Mesodermal cell (in vitro differentiated cells): ENCODE data around the gene PARP3.
A peak's percentile ranks its signal among the peaks of the same experiment; 100 is the strongest.

Experiments used
- H3K27ac ChIP-seq: 2 replicates; pipeline ENCODE4 v1.7.0; 2013; ENCODE audit warnings: mild to moderate bottlenecking, low read depth, low read length, moderate library complexity; ENCODE audit not compliant: severe bottlenecking
- H3K36me3 ChIP-seq: 2 replicates; pipeline ENCODE4 v1.7.1; 2013; ENCODE audit warnings: mild to moderate bottlenecking, low read length, moderate library complexity; ENCODE audit not compliant: control insufficient read depth, insufficient read depth
- H3K4me1 ChIP-seq: one replicate; pipeline ENCODE4 v1.7.1; 2013; ENCODE audit warnings: mild to moderate bottlenecking, low read length; ENCODE audit not compliant: insufficient read depth, control insufficient read depth, poor library complexity, severe bottlenecking
- H3K4me3 ChIP-seq: 2 replicates; pipeline ENCODE4 v1.7.0; 2013; ENCODE audit warnings: low read length, control low read depth, mild to moderate bottlenecking; ENCODE audit not compliant: insufficient read depth, poor library complexity, severe bottlenecking; ENCODE audit errors: extremely low read depth
- H3K9me3 ChIP-seq: 2 replicates; pipeline ENCODE4 v1.7.1; 2013; ENCODE audit warnings: mild to moderate bottlenecking, low read length, moderate library complexity; ENCODE audit not compliant: control insufficient read depth
- WGBS, 2 experiments: methylation state at CpG; one replicate each; pipeline ENCODE4 v1.1.5; 2013; ENCODE audit warnings: missing lambda C conversion rate in 2 of 2; ENCODE audit not compliant: insufficient coverage in 2 of 2; 5-methylcytosine and 5-hydroxymethylcytosine counted together

Gene PARP3

DNA sequence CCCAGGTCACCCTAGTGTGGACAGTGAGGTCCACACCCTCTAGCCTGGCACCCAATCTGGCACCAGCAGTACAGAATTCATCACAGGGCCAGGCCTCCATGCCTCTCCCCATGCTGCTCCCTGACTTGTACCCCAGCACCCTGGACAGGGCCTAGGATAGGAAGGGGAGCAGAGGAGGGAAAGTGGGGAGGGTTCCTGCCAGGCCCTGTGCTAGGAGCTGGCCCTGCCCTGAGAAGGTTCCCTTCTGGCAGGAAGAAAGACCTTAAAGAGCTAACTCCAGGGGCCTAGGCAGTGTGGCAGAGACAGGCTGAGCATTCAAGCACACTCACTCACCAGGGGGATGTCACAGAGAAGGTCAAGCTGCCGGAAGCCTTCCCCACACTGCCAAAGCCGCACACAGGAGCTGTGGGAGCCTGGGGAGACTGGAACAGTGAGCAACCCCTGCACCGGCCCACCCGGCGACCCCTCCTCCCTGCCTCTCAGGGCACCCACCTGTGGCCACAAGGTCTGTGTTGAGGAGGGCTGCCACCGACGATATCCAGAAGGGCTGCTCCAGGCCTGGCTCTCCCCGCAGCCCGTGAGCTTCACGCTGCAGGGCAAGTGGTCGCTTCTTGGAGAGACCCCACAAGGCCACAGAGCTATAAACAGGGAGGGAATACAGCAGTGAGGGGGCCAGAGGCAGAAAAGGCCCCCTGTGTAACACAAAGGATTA lies 7.9 kb upstream of the PARP3 start:
- WGBS, 2 experiments: 96% methylated on average over 4 to 9 of the region's 11 CpGs

DNA sequence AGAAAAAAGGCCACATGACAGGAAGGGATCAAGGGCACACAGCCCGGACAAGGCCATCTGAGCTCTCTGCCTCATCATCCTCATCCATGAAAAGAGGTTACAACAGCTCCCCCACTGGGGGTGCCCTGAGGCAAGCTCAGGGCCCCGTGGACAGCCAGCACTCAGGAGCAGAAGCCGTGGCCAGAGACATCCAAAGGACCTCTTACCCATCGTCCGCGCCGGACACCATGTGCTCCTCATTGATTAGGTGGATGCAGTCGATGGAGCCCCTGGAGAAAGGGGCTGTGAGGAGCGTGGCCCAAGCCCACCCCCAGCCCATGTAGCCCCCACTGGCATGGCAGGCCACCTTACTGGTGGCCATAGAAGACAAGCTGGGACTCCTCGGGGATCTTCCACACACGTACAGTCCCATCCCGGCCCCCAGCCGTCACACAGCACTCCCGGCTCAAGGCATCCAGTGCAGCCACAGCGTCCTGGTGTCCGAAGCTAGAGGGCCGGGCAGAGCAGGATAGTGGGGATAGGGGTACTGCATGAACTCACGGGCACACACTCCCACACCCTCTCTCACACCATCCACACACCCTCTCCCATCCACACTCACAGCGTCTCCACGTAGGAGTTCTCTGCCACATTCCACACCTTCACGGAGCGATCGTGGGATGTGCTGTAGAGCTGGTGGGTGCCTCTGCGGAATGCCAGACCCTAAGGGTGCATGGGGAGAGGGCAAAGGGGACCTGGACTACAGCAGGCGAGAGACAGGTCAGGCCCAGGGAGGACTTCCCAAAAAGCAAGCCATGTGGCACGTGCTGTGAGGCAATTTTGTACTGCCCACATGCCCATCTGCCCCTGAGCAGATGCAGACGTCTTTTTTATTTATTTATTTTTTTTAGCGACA lies 6.9 kb upstream of the PARP3 start:
- Histone ChIP-seq H3K9me3 (no peaks in the 10 kb centered on the region), H3K27ac (no peak overlapping the region), H3K4me3 (no peak overlapping the region), H3K4me1 (peaks cover 5% of the 10 kb centered on the region), H3K36me3 (peaks cover 72% of the 10 kb centered on the region)
- 94 to 97% methylated on average over 18 to 20 of the region's 28 CpGs for WGBS, 2 experiments

More for the DNA sequence above, 7.9 kb upstream of the PARP3 start:
- Histone ChIP-seq H3K36me3 (peaks cover 70% of the 10 kb centered on the region), H3K9me3 (no peaks in the 10 kb centered on the region), H3K4me1 (no peaks in the 10 kb centered on the region), H3K4me3 (no peak overlapping the region), H3K27ac (no peak overlapping the region)

DNA sequence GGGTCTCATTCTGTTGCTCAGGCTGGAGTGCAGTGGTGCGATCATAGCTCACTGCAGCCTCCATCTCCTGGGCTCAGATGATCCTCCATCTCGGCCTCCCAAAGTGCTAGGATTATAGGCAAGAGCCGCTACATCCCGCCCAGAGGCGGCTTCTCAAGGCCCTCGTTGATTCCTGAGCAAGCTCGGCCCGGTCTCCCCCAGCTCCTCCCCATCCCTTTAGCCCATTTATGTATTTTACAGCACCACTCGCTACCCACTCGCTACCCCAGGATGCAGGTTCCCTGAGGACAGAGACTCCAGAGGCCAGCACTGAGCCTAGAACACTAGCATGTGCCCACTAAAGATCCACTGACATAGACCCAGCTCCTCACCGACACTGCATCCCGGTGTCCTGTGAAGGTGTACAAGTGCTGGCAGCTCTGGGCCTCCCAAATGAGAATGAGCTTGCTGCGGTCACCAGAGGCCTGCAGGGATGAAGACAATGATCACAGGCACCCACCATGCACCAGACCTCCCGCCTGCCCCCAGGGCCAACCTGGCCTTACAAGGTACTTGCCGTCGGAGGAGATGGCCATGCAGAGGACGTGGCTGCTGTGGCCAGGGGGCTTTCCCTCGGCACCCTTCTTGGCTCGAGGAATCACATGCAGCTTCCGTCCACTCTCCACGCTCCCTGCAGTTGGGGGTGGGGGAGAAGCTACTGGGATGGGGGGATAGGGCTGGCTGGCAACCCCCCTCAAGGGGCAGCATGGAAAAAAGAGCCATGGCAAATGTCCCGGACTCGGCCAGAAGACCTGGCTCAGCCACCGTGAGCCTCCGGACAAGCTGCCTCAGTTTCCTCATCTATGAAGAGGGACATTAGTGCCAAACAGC lies 6.0 kb upstream of the PARP3 start:
- H3K4me3 ChIP-seq: no peak overlapping the region
- no peak overlapping the region for H3K27ac ChIP-seq
- no peaks in the 10 kb centered on the region for H3K9me3 ChIP-seq
- H3K36me3 ChIP-seq: peaks cover 73% of the 10 kb centered on the region
- peaks cover 10% of the 10 kb centered on the region for H3K4me1 ChIP-seq
- WGBS, 2 experiments: 93 to 99% methylated on average over 18 to 19 of the region's 25 CpGs

DNA sequence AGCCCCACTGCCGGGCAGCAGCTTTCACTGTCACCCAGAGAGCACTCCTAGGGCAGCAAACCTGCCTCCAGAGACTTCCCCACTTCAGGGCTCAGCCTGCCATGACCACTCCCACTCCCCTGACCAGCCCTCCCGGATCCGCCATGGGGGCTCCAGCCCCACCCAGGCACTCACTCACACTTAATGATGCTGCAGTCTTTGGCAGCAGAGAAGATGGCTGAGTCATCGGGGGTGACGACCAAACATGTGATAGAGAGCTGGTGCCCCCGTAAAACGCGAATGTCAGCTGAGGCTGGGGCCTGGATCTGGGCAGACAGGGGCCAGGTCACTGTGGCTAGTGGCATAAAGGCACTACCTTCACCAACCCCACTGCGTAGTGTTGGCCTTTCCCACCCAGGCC lies 5.1 kb upstream of the PARP3 start:
- H3K36me3 ChIP-seq: peaks cover 73% of the 10 kb centered on the region
- H3K27ac ChIP-seq: no peak overlapping the region
- H3K4me3 ChIP-seq: no peak overlapping the region
- WGBS, 2 experiments: 92% methylated on average over 9 of the region's 9 CpGs
- no peaks in the 10 kb centered on the region for H3K9me3 ChIP-seq
- peaks cover 10% of the 10 kb centered on the region for H3K4me1 ChIP-seq

DNA sequence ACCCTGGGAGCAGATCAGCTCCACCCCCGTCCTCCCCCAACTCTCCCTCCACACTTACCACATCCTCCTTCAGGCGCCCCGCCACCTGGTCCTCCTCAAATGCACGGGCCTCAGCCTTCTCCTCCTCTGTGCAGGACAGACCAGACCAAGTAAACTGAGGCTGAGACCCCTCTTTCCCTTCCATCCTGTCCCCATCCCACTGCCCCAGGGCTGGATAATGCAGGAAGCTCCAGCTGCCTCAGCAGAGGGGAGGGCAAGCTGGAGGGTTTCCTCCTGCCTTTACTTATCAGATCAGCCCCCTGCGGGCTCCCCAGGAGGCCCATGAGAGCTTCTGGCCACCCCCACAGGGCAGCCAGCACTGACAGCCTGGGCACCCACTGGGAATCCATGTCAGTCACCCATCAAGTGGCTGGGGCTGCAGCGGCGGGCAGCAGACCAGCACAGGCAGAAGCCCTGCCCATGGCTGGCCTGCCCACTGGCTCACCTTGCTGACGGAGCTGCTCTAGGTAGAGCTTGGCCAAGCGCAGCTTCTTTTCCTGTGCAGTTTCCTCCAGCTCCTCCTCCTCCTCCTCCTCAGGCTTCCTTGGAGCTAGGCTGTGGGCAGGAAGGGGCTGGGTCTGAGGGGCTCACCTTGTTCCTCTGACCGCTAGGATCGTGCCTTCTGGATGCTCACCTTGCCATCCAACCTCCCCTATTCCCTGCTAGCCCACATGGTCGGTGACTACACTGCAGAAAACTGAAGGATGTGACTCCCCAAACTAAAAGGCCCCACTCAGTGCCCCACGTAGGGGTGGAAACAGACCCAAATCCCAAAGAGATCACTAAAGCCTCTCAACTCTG lies 4.3 kb upstream of the PARP3 start:
- 93 to 98% methylated on average over 7 to 8 of the region's 13 CpGs for WGBS, 2 experiments
- H3K9me3 ChIP-seq: no peaks in the 10 kb centered on the region
- peaks cover 15% of the 10 kb centered on the region for H3K4me1 ChIP-seq
- H3K4me3 ChIP-seq: no peak overlapping the region
- peaks cover 67% of the 10 kb centered on the region for H3K36me3 ChIP-seq
- no peak overlapping the region for H3K27ac ChIP-seq

DNA sequence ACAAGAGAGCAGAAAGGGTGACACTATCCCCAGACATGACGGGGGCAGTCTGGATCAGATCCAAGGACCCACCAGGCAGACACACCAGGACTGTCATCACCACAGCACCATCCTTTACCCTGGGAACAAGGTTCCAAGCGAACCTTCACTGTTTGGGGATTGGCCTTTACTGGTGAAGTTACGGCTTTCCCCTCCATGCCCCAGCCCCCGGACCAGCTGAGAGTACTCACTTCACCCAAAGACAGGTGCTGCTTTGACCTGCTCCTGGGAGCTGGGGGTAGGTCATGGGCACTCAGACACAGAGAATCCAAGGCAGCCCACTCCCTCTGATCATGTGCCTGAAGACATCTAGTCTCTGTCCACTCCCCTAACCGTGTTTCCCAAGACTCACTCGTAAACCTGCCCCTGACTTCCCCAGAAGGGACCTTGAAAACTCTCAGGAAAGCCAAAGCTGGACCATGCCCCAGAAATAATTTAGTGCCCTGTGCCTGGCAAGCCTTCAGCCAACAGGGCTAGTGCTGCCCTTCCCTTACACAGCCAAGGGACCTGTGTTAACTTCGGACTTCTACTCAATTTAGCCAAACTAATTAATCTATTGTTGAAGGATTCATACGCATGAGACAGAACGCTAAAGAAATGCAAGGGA lies 3.3 kb upstream of the PARP3 start:
- 91 to 93% methylated on average over 6 to 7 of the region's 9 CpGs for WGBS, 2 experiments
- no peaks in the 10 kb centered on the region for H3K9me3 ChIP-seq
- no peak overlapping the region for H3K4me3 ChIP-seq
- H3K27ac ChIP-seq: no peak overlapping the region
- peaks cover 57% of the 10 kb centered on the region for H3K36me3 ChIP-seq
- peaks cover 18% of the 10 kb centered on the region for H3K4me1 ChIP-seq

DNA sequence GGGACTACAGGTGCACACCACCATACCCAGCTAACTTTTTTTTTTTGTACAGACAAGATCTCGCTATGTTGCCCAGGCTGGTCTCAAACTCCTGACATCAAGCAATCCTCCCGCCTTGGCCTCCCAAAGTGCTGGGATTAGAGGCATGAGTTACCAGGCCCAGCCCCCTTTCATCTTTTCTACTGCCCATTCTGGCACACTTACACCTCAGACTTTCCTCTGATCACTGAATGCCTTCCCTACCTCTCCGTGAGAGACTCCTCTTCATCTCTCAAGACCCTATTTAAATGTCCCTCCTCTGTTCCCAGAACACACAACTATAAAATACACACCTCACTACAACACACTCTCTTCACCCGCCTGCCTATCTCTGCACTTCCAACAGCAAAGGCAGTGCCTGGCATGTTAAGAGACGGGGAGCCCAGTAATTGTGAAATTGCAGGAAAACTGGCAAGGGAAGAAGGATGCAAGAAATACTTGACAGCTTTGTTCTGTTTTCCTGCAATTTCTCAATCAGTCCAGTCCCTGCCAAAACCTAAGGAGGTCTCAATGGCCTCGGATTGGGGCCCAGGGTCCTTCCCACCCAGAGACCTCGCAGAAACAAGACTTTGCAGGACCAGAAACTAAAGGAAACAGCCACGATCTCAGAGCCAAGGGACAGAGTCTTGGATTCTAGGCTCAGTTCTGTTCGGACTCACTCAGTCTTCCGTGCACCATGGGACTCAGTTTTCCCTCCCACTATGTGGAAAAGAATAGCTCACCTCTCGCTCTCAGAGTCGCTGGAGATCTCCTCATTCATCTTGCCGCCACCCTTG lies 1.3 kb upstream of the PARP3 start:
- peaks cover 18% of the 10 kb centered on the region for H3K4me1 ChIP-seq
- no peaks in the 10 kb centered on the region for H3K9me3 ChIP-seq
- WGBS, 2 experiments: 34 to 41% methylated on average over 12 to 13 of the region's 13 CpGs
- H3K27ac ChIP-seq: peak overlapping the region; percentile 55
- H3K4me3 ChIP-seq: peak overlapping the region; percentile 75
- H3K36me3 ChIP-seq: peaks cover 37% of the 10 kb centered on the region

DNA sequence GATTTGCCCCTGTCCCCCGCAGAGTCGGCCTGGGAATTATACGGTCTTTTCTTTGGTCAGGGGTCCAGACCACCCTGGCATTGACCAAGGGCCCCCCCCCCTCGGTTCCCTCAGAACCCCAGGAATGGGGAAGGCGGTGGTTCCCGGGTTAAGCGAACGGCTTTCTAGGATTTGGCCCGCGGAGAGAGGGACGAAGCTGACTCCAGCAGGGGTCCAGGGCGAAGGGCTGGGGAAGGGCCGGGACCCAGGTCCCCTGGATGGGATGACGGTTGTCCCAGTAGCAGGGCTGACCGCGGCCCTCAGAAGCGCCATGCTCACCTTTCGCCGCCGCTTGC lies 733 bp upstream of the PARP3 start:
- peak overlapping the region; percentile 75 for H3K4me3 ChIP-seq
- WGBS, 2 experiments: 0 to 1% methylated on average over 15 to 16 of the region's 20 CpGs
- peak overlapping the region; percentile 55 for H3K27ac ChIP-seq
- H3K4me1 ChIP-seq: peaks cover 18% of the 10 kb centered on the region
- peaks cover 31% of the 10 kb centered on the region for H3K36me3 ChIP-seq
- H3K9me3 ChIP-seq: no peaks in the 10 kb centered on the region
